GM18499 (cell line): ENCODE measurements around the gene B4GALT3.
"Not testable (repeated sequence)": the region's sequence is repeated elsewhere in the genome, so short reads cannot be mapped to it uniquely, and the experiment has no call there.

Source experiments
- ATAC-seq: cut with Tn5 transposase; IDR thresholded peaks from one replicate; pipeline ENCODE4 v1.9.1; 2021; ENCODE audit warnings: moderate number of reproducible peaks; ENCODE audit not compliant: insufficient read depth, unreplicated experiment

The B4GALT3 gene

DNA sequence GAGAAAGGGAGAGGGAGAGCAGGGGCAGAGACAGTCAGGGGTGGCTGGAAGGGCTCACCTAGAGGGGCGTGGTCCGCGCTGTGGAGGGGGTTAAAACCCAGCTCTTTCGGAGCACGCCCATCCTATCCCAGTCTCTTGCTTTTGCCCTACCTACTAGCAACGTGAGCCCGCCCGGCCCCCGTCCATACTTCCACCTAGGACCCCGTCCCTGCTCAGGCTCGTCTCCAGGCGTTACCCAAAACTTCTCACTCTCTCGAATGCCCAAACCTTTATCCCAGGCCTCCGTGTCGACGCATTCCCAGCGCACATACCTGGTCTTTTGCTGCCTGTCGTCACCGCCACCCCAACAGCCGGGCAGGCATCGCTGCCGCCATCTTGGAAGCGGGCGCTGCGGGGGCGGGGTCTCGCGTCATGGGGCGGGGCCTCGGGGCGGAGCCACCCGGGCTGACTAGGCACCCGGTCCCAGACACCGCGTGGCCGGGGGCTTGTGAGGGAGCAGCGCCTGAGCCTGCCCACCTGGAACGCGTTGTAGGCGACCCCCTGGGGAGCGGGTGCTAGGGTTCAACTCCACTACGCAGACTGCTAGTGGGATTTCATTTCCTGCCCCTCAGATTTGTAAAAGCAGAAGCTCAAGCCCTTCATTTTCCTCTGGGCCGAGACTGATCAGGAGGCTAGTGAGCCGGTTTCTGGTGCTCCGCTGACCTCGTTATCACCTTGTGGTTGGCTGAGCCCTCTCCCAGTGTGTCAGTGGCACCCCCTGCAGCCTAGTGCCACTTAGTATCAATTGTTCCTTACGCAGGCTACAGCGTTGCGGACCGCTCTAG, at the start of gene B4GALT3:
B4GALT3 (minus strand) TSS at position 396 of the 824 bp plus-strand sequence. CDS start 1,447 bp downstream, outside the sequence.
- ATAC-seq, result no peak

DNA sequence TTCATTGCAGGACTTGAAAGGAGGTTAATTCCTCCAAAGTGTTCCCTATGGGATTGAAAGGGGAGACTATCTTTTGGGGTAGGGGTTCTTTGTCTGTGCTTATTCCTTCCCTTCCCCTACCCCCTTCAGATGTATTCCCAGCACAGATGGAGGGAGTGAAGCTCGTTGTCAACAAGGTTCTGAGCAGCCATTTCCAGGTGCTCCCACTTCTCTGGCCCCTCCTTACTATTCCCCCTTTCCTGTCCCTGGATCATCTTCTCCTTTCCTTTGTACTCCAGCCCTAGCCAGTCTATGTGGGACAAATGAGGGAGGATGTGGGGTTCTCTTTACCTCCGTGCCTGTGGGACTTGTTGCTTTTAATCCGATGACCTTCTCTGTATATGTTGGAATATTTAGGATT, 49.5 kb upstream of the B4GALT3 start:
- ATAC-seq, result no peak

DNA sequence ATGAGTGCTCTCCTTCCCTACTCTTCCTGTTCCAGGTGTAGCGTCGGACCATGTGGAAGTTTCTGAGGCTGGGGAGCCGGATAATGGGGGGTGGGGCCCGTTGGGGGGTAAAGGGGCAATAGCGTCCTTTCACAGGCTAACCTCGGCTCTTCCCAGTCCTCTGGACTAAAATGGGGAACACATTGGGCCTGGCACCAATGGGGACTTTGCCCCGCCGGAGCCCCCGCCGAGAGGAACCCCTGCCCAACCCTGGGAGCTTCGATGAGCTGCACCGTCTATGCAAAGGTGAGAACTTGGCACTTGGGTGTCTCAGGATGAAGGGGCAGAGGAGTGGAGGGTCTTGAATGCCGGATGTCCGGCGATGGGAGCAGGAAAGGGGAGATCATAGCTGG, 49.0 kb upstream of the B4GALT3 start:
- ATAC-seq, result no peak

DNA sequence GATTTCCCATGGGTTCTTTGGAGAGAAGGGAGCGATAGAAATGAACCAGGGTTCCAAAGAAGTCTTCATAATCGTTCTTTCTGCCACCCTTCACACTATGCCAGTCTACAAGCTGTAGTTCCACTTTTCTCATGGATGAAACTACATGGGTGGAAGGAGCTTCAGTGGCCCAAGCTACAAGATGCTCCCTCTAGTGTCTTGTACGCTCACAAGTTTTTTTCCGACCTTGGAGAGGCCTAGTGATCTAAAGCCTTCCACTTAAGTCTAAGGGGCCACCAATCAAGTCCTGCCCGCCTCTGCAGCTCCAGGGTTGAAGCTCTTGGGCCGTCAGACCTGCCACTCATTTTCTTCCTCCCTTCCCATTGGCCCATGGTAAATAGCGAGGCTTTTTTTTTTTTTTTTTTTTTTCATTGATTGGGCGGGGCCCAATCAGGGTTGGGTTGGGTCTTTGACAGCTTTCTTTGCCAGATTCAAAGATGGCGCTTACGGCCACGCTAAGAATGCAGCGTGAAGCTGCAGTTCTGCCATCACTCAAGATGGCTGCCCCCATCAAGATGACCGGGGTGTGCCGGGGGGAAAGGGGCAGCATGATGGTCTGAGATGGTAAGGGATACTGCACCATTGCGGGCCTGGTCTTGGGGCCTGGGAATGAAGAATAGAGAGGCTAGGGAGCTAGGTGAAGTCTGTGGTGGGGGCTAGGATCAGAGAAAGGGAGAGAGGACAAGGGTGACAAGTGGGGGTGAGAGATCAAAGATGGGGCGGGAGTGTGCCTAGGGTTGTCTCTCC, 48.4 kb upstream of the B4GALT3 start, which contains the start of gene TOMM40L:
TOMM40L (plus strand) TSS at position 527 of the 786 bp plus-strand sequence. CDS start 430 bp downstream, outside the sequence.
- peak; percentile 92 for ATAC-seq

DNA sequence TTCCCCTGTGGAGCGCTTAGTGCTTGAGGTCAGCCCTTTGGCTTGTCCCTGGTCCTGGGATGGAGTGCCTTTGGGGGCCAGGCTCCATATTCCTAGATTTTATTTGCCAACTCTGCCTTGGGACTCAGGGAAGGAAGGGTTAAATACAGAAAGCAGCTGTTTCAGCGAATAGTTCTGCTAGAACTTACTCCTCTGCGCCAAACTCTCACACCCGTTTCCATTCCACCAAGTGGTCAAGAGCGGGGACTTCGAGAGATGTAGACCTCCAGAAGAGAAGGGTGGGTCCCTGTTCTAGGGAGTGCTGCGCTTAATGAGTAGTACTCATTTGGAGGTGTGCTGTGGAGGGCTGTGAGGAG, 47.8 kb upstream of the B4GALT3 start:
- no peak for ATAC-seq

DNA sequence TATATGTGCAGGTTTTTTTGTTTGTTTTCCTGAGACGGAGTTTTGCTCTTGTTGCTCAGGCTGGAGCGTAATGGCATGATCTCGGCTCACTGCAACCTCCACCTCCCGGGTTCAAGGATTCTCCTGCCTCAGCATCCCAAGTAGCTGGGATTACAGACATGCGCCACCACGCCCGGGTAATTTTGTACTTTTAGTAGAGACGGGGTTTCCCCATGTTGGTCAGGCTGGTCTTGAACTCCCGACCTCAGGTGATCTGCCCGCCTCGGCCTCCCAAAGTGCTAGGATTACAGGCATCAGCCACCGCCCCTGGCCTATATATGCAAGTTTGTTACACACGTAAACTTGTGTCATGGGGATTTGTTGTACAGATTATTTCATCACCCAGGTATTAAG, 47.4 kb upstream of the B4GALT3 start:
- not testable (repeated sequence) for ATAC-seq

DNA sequence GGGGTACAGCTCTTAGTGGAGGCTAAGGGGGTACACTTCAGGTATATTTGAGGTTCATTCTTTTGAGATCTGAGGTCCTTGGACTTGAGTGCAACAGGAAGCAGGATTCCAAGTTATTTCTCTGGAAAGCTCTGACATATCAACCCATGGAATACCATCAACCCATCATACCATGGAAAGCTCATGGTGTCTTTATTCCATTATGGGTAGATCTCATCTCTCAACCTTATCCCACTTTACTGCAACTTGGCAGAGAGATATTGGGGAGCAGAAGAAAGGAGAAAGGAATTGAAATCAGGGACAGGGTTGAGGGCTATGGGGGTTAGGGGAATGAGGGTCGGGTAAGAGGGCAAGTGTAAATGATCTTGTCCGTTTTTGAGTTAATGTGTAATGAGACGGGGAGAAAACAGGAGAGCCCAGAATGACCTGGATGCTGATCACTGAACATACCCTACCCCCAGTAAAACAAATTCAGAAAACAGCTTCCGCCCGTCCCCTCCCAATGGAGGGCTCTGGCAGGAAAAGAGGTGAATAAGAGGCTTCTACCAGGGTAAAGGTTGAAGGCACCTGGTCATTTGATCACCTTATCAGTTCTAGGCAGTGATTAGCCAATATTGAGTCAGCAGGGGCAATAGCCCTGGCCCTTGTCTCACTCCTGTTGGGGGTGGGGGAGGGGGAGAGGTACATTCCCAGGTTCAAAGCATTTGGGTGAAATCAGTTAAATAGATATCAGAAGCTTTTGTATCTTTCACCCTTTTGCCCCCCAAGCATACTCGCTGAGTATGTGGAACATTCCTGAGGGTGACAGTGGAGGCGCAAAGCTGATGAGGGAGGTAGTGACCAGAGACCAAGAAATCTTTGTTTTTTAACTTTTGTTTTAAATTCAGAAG, 46.7 kb upstream of the B4GALT3 start:
- ATAC-seq, result no peak

DNA sequence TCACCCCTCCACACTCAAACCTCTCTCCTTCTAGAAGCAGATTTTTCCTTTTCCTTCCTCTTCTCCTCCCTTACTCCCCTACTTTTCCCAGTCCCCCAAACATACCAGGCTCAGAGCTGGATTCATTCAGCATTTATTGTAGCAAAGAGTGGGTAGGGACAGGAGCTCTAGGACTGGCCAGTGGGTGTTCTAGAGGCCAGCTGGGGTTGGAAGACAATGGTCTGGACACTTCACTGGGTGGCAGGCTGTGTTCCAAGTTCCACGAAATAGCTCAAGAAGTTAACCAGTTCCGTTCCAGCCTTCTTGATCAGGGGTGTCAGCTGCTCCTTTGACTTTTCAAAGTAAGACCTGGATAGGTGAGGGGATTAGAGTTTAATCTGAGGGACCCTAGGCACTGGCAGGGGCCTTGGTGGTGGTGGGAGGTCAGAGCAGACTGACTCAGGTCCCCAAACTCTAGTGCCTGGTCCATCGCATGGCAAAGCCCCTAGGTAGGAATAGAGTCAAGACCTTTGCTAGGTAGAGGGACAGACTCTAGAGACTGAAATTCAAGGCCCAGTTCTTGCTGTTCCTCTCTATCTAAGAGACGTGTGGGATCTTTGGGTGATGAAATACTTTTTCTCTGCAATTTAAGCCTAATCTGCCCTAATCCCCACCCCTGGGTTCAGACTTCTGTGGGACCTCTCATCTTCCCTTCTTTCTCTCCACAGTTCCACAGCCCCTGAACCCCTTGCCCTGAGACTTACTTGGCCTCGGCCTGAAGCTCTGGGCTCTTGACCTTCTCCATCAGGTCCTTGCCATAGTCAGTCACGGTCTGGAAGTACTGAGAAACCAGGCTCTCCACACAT, 45.1 kb upstream of the B4GALT3 start:
- no peak for ATAC-seq

DNA sequence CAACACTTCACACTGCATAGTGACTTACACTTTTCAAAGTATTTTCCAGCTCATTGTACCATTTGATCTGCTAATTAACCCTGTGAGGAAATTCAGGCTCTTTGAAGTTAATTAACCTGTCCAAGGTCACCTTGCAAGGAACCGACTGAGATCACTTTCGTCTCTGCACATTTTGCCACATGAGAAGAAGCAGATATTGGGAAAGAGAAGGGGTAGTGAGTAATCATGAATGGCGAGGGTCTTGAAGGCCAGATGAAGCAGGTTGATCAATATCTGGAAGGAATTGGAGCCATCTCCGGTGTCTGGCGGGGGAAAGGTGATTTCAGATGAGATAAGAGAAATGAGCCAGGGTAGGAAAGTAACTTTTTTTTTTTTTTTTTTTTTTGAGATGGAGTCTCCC, 42.7 kb upstream of the B4GALT3 start:
- ATAC-seq, result no peak

DNA sequence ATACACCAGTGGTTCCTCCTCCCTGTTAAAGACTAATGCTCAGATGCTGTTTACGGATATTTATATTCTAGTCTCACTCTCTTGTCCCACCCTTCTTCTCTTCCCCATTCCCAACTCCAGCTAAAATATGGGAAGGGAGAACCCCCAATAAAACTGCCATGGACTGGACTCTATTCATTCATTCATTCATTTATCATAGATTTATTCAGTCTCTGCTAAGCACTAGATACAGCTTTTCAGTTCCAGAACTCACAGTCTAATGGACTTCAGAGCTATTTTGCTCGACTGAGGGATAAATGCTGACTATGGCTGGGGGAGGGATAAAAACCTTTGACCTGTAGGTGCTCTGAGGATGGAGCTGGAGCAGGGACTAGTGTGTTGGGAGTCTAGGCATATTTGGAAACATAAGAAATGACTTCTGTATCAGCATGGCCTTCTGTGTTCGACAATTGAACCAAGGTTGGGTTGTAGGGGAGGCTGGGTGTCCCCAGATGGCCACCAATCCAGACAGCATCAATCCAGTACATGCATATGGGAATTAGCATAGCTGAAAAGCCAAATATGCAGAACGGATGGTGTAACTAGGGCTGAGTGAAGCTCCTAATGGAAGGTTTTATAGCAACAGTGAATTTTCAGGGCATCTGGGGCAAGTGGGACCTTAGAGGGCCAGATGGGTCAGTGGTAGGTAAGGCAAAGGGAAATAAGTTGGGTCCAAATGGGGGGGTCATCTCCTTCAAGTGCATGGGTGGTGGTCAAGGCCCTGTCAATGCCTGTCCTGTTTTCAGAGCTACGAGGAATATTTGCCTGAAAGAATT, 42.0 kb upstream of the B4GALT3 start:
- no peak for ATAC-seq

DNA sequence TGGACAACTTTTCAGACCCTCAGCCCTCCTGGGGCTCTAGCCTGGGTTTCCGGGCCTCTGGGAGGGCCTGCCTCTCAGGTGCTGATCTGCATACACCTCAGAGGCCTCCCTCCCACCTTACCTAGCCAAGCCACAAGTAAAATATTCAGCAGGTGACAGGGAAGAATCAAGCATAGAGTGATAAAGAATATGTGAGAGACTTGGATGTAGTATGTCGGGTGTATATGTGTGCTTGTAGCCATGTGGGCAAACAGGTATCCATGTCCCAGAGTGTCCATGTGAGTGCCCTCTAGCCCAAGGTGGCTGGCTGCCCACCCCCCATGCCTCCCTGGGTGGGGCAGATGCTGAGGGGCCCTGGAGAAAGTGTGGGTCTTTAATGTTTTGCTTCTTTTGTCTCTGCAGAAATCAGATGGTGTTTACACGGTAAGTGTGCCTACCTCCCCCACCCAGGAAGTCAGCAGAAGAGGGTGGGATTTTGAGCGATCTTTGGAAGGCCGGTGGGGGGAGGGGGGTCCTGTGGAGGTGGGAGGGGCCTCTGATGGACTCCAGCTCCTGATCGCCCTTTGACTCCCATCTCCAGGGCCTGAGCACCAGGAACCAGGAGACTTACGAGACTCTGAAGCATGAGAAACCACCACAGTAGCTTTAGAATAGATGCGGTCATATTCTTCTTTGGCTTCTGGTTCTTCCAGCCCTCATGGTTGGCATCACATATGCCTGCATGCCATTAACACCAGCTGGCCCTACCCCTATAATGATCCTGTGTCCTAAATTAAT, 41.2 kb upstream of the B4GALT3 start:
- no peak for ATAC-seq

DNA sequence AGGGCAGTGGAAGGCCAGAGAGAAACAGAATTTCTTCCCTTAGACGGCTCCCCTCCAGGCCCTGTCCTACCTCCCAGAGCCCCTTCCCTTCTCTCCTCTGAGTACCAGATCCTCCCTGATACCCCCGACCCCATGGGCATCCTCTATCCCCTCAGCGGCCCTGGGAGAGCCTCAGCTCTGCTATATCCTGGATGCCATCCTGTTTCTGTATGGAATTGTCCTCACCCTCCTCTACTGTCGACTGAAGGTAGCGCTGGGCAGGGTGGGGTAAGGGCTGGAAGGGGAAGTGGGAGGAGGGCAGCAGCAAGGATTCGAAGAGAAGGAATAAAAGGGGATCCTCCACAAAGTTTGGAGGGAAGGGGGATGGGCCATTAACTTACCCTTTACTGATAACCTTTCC, 40.5 kb upstream of the B4GALT3 start:
- ATAC-seq, result no peak

DNA sequence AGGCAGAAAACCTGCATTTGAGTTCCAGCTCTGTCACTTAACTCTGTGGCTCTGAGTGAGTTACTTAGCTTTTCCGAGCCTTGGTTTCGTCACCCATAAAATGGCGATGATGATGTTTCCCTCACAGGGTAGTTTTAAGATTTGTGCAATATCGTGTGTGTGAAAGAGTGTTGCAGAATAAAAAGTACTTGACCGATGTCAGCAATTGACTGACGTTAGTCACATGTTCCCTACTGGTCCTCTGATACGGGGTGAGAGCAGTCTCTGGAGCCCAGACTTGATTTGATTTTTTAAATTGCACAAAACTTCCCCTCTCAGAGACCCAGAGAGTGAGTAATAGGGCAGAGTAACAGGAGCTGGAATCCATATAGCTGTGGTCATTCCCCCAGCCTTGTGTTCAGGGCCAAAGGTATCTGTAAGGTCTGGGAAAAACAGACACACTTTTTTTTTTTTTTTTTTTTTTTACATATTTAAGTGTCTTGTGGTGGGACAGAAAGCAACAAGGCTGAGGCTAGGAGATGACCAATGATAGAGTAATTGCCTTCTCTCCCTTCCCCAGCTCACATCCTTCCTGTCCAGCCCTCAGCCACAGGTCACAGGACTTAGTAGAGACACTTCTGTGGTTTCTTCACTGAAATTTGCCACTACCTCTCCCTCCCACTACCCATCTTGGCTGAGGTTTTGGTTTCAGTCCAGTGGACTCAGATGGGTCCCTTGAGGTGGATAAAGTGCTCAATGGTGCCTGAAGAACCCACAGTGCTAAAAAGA, 39.8 kb upstream of the B4GALT3 start:
- peak; percentile 84 for ATAC-seq

DNA sequence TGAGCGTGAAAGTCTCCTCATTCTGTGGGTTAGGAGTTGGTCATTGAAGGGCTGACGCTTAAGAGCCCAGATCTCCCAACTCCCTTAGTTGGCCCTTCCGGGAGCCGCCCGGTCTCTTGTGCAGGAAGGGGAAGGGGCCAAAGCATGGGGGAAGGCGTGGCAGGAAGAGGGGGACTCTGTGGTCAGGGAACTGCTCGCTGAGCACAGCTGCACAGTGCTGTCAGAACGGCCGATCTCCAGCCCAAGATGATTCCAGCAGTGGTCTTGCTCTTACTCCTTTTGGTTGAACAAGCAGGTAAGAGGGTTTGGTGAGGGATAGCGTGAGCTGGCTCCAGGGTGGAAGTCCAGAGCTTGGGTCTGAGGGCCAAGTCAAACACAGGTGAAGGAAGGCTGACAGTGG, 37.8 kb upstream of the B4GALT3 start, which contains the start of gene FCER1G:
FCER1G (plus strand) TSS at position 220 of the 400 bp plus-strand sequence; CDS start at position 247, 27 bp downstream.
- no peak for ATAC-seq

DNA sequence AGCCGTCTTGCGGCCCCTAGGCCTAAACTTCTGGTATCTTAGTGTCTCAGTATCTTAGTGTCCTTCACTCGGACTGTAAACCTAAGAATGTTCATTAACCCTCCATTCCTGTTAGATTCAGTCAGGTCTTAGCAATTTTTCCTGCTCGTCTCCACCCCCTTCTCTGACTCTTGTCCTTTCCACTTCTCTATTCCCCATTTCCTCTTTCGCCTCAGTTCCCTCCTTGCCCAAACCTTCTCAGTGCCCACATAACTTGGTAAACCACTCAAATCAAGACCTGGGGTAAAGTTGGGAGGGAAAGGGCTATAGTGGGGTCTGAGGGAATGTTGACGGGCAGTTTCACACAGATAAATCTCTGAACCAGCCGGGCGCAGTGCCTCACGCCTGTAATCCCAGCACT, 37.1 kb upstream of the B4GALT3 start:
- no peak for ATAC-seq

DNA sequence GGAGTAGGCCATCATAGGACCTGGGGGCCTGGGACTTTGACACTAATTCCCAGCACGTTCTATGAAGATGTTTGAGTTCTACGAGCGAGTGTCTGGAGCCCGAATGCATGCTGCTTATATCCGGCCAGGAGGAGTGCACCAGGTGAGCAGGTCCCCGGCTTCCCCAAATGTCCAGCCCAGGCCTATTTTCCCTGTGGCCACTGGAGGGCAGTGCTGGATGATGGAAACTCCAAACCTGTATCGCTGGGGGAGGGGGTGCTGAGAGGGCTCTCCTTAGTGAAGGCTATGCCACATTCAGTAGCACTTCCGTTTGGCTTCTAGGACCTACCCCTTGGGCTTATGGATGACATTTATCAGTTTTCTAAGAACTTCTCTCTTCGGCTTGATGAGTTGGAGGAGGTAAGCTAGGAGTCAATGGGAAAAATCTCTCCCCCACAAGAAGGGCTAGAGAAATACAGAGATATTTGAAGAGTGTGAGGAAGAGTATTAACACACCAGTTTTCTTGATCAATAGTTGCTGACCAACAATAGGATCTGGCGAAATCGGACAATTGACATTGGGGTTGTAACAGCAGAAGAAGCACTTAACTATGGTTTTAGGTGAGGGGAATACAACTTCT, 32.6 kb upstream of the B4GALT3 start:
- ATAC-seq, result no peak

DNA sequence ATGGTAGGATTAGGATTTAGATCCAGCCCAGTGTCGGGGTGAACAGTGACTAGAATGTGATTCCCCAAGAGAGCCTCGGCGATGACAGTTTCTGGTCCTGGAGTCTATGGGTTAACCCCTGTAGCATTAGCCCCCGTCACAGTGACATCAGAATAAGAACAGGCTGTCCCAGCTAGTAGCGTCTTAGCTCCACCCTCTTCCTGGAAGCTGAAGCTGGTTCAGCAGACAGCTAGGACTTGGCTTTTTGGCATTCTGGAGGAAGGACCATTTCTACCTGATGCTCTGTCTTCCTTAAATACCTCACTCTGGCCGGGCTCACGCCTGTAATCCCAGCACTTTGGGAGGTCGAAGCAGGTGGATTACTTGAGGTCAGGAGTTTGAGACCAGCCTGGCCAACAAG, 29.9 kb upstream of the B4GALT3 start:
- no peak for ATAC-seq
